Measurements from ENCODE around the gene ZNF385B.

ZNF385B gene

DNA sequence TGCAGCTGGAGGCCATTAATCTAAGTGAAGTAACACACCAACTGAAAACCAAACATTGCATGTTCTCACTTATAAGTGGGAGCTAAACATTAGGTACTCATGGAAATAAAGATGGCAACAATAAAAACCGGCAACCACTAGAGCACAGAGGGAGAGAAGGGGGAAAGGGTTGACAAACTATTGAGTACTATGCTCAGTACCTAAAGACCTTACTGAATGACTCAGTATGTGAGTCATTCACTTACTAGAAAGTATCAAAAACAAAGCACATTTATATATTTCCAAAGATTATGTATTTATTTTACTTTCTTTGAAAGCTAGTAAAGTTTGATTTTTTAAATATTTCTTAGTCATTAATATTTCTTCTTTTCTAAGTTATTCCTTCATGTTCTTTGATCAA lies 48.9 kb downstream of the ZNF385B start:
- TF ChIP-seq, protein P1, sequence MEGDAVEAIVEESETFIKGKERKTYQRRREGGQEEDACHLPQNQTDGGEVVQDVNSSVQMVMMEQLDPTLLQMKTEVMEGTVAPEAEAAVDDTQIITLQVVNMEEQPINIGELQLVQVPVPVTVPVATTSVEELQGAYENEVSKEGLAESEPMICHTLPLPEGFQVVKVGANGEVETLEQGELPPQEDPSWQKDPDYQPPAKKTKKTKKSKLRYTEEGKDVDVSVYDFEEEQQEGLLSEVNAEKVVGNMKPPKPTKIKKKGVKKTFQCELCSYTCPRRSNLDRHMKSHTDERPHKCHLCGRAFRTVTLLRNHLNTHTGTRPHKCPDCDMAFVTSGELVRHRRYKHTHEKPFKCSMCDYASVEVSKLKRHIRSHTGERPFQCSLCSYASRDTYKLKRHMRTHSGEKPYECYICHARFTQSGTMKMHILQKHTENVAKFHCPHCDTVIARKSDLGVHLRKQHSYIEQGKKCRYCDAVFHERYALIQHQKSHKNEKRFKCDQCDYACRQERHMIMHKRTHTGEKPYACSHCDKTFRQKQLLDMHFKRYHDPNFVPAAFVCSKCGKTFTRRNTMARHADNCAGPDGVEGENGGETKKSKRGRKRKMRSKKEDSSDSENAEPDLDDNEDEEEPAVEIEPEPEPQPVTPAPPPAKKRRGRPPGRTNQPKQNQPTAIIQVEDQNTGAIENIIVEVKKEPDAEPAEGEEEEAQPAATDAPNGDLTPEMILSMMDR (IDR thresholded peaks at IDR 0.05; ENCODE audit: low read depth, low read length), result no peak
- DNase-seq (ENCODE audit: low read depth, low spot score), result no peak
- in situ Hi-C loops (cut with HindIII; ENCODE audit: low sequenced_read_pairs), result no loop called here
- no peak overlapping the region for H3K4me3 ChIP-seq (ENCODE audit: low read depth, low read length)

DNA sequence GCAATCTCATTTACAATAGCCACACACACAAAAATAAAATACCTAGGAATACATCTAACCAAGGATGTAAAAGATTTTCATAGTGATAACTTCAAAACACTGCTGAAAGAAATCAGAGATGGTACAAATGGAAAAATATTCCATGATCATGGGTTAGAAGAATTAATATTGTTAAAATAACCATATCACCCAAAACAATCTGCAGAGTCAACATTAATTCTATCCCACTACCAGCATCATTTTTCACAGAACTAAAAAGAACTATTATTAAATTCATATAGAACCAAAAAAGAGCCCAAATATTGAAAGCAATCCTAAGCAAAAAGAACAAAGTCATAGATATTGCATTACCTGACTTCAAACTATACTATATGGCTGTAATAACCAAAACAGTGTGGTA lies 50.4 kb downstream of the ZNF385B start:
- DNase-seq (ENCODE audit: low read depth, low spot score), result no peak
- in situ Hi-C loops (cut with HindIII; ENCODE audit: low sequenced_read_pairs), result no loop called here
- no peak overlapping the region for H3K4me3 ChIP-seq (ENCODE audit: low read depth, low read length)
- TF ChIP-seq, protein P1 (IDR thresholded peaks at IDR 0.05; ENCODE audit: low read depth, low read length), result no peak

DNA sequence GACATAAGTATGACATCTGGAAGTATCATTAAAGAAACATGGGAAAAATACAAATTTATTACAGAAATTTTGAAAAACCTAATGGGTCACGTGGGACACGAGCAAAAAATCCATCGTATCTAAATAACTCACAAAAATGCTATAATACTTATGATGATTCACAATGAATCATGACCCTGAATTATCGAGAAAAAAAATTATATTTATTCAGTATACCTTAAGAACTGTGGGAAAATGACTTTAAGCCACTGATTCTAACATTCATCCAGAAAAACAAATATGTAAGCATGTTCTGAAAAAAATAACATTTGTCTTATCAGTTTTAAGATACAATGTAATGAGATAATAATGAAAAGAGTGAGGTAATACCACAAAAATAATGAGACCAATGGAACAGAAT lies 51.8 kb downstream of the ZNF385B start:
- H3K4me3 ChIP-seq (ENCODE audit: low read depth, low read length), result no peak overlapping the region
- in situ Hi-C loops (cut with HindIII; ENCODE audit: low sequenced_read_pairs), result no loop called here
- TF ChIP-seq, protein P1 (IDR thresholded peaks at IDR 0.05; ENCODE audit: low read depth, low read length), result no peak
- no peak for DNase-seq (ENCODE audit: low read depth, low spot score)

DNA sequence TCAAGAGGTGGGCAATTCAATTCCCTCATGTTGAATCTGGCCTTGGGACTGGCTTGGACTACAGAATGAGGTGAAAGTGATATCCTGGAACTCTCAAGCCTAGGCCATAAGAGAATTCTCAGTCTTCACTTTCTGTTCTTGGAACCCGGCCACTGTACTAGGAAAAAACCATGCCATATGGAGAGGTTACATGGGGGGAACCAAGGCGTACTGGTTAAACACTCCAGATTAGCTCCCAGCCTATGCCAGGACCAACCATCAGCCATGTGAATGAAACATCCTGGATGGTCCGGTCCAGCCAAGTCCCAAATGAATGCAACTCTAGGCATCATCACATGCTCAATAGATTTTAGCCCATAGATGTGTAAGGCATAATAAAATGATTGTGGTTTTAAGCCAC lies 56.4 kb downstream of the ZNF385B start:
- H3K4me3 ChIP-seq (ENCODE audit: low read depth, low read length), result no peak overlapping the region
- DNase-seq (ENCODE audit: low read depth, low spot score), result no peak
- TF ChIP-seq, protein P1 (IDR thresholded peaks at IDR 0.05; ENCODE audit: low read depth, low read length), result no peak
- in situ Hi-C loops (cut with HindIII; ENCODE audit: low sequenced_read_pairs), result no loop called here

DNA sequence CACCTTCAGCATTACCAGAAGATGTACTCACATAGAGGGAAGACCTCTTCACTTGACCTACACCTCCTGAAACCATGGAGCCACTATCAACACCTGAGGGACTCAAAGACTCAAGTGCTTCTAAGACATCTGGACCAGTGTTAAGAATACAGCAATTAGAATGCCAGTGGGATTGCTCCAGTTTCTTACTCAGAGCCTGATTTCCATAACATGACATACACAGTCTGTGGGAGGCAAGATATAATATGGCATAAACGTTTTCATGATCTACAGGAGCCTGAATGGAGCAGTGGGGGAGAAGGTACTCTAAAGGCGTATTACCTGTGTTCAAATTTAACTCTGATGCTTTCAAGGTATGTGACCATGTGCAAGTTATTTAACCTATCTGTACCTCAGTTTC lies 57.2 kb downstream of the ZNF385B start:
- in situ Hi-C loops (cut with HindIII; ENCODE audit: low sequenced_read_pairs), result no loop called here

DNA sequence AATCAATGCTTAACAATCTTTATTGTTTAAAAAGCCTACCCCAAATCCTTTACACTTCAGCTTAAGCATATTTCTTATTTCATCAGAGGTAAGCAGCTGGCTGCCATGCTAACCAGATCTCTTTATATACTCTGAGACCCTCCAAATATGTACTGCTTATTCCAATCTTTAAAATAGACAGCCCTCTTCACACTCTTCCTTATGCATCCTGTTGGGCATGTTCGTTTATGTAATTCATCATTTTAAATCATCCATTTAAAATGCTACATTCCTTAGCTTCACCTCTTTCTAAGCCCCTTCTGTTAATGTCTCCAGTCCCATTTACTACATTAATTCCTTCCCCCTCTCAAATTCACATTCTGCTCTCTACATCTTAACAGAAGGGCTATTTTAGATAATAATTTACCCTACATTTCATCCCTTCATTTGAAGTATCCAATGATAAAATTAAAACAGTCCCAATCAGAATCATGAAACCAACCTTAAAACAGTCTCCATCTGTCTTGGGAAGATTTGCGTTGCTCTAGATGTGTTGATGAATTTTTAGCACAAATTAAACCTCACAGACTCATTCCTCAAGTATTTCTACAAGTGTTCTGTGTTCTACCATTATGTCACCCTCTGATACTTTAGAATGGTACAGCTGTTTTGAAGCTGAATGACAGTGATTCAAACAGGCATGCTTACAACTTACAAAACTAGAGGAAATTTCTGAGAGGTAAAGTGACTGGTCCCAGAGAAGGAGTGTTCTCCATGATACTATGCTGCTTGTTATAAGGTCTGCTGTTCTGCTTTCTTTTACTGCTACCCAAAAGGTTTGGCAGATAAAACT lies 59.1 kb downstream of the ZNF385B start:
- TF ChIP-seq, protein P1 (IDR thresholded peaks at IDR 0.05; ENCODE audit: low read depth, low read length), result no peak
- in situ Hi-C loops (cut with HindIII; ENCODE audit: low sequenced_read_pairs), result no loop called here
- H3K4me3 ChIP-seq (ENCODE audit: low read depth, low read length), result no peak overlapping the region
- DNase-seq (ENCODE audit: low read depth, low spot score), result no peak

More for the DNA sequence above, 57.2 kb downstream of the ZNF385B start:
- TF ChIP-seq, protein P1 (IDR thresholded peaks at IDR 0.05; ENCODE audit: low read depth, low read length), result no peak
- DNase-seq (ENCODE audit: low read depth, low spot score), result no peak
- H3K4me3 ChIP-seq (ENCODE audit: low read depth, low read length), result no peak overlapping the region

Measured in astrocyte of the spinal cord (primary cell).